T-helper 2 cell (primary cell): ENCODE data around the gene DSC1.
"Not testable (repeated sequence)": the region's sequence is repeated elsewhere in the genome, so short reads cannot be mapped to it uniquely, and the experiment has no call there.

Experiments used
- DNase-seq, 5 experiments: peaks; one replicate each; pipeline versions ENCODE4 v3.0.0 to v3.0.0-alpha.2; 2012 to 2022

DSC1 gene

GRCh38 chr18:31170335-31170734, 7.7 kb upstream of the DSC1 start:
- no peak for DNase-seq

DNA sequence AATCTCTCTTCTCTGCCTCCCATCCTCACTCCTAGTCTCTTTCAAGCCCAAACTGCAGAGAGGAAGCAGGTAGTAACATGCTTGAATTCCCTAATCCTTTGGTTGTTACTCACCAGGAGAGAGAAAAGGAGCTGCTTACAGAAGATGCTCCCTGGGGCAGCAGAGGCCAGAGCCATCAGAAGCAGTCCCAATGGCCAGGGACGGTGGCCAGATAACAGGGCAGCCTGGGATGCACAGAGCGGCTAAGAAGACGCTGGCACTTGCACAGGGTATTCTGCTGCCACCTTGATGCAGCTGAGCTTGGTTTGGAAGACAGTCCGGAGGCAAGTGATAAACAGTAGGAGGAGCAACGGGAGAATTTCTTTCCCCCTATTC, 250 bp downstream of the DSC1 start:
- no peak for DNase-seq

- DNase-seq = no peak
Observed at GRCh38 chr18:31161757-31162418, 768 bp downstream of the DSC1 start.

DNA sequence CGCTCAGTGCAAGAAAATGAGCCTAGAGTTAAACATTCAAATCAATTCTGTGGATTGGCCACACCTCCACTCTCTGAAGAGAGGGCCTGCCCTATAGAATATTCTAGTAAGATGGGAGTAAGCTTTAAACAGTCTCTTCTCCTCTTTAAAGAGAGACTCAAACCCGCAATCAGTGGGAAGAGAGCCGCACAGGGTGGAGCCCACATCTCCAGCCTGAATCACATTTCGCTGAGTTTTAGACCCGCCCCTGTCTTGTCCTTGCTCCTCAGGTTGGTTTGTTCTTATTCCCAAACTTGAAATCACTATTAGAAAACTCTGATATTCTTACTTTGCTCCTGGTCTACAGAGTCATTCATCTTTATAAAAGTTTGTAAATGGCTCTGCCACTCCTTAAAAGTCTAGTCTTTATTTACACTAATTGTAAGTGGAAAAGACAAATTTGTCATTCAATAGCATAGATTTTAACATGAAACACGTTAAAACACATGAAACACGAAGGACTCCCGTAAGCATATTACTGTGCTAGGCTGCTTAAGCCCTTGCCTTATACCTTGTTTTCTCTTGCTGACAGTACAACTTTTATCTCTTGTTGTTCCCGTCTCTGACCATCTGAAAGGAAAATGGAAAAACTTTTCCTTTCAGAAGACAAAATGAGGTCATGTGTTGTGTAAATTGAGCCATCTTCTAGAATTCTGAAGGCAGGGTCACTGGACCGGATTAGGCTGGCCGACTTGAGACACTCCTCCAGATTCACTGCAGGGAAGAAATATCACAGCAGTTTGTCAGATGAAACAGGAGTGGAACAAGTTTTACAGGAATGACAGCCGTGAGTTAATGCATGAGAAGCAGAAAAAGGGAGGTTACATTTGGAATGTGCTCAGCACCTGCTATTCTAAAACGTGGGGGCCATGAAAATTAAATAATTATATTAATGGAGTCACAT, 5.6 kb downstream of the DSC1 start:
- no peak for DNase-seq

GRCh38 chr18:31155498-31155897, 7.2 kb downstream of the DSC1 start:
- DNase-seq = no peak

- no peak for DNase-seq
Observed at GRCh38 chr18:31154181-31154580, 8.5 kb downstream of the DSC1 start.

- no peak for DNase-seq
Observed at GRCh38 chr18:31149351-31149750, 13.3 kb downstream of the DSC1 start.

- DNase-seq = no peak
Observed at GRCh38 chr18:31148600-31148999, 14.1 kb downstream of the DSC1 start.

- no peak for DNase-seq
Observed at GRCh38 chr18:31146809-31147208, 15.8 kb downstream of the DSC1 start.

DNA sequence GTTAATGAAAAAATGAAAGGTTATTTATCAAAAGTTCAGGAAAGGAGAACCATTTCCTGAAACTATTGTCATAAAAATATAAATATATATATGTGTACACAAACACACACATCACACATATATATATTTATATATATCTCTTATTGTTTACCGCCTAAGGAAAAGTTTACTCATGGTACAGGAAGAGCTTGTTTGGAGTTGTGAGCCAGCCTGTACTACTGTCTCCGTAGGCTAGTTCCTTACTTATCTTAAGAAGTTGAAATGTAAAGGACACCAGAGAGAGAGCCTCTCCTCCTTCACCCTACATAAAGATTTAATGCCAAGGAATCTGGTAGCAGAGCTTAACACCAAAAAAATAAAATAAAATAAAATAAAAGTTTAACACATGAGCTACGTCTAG, 19.6 kb downstream of the DSC1 start:
- no peak for DNase-seq

DNA sequence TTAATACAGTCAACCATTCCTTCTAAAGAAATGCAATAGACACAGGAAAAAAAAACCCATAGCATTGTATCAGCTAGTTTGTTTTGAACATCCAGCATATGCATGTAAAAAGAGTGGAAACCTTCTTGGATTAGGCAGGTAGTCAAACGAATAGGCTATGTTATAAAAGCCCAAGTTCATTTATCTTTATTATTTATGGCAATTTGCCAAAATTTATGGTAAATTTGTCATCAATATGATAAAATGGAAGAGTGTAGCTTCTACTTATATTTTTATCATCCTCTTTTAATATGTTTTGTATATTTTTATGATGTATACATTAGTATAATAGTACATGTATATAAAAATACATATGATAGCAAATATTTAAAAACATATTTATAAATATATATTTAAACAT, 23.9 kb downstream of the DSC1 start:
- DNase-seq = no peak

- no peak for DNase-seq
Observed at GRCh38 chr18:31134988-31135529, 27.6 kb downstream of the DSC1 start.

GRCh38 chr18:31129398-31130115, 33.1 kb downstream of the DSC1 start:
- DNase-seq = no peak

GRCh38 chr18:31125878-31126277, 36.8 kb downstream of the DSC1 start:
- no peak for DNase-seq

GRCh38 chr18:31123125-31123524, 39.5 kb downstream of the DSC1 start:
- DNase-seq = not testable (repeated sequence)

GRCh38 chr18:31120594-31120993, 42.1 kb downstream of the DSC1 start:
- no peak for DNase-seq

GRCh38 chr18:31116853-31117595, 45.6 kb downstream of the DSC1 start:
- DNase-seq = no peak

DNA sequence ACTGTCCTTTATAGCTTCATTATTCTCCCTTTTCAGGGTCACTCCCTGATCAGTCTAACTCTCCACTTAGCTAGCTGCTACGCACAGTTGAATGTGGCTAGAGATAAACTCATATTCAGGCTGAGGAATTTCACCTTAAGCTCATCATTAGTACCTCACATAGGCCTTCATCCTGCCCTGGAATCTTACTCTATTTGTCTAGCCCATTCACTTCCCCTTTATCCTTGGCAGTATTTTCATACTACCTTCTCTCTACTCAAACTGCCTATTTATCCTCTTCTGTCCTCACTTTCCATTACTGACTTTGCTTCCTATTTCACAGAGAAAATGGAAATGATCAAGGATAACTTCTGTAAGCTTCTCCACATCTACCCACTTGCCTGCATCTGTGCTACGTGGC, 49.9 kb downstream of the DSC1 start:
- DNase-seq = no peak

- DNase-seq = no peak
Observed at GRCh38 chr18:31105733-31106132, 56.9 kb downstream of the DSC1 start.

- no peak for DNase-seq
Observed at GRCh38 chr18:31104444-31104843, 58.2 kb downstream of the DSC1 start.

- DNase-seq = no peak
Observed at GRCh38 chr18:31103423-31103822, 59.2 kb downstream of the DSC1 start.

- no peak for DNase-seq
Observed at GRCh38 chr18:31102941-31103340, 59.7 kb downstream of the DSC1 start.
